Adrenal gland (tissue), 5 donors: ENCODE results near the gene VPS37D.

Experiments used
- POLR2A ChIP-seq, 2 donors: fragments of 450-650 bp; IDR thresholded peaks; one replicate each; pipeline ENCODE4 v1.6.1; 2017; ENCODE audit warnings: antibody characterized with exemption in 2 of 2, mild to moderate bottlenecking in 2 of 2, moderate library complexity in 1 of 2
- TF ChIP-seq, protein P1 (sequence below), 6 experiments: fragments of 450-650 bp in 4 of 6; fragments of 200-600 bp in 2 of 6; sonication (generic) in 1 of 6; IDR thresholded peaks; 1 replicate in 5 of 6; 2 replicates in 1 of 6; pipeline versions ENCODE4 v1.5.1 to v1.8.0; 2016 to 2021; ENCODE audit warnings: antibody characterized with exemption in 6 of 6, mild to moderate bottlenecking in 2 of 6, moderate library complexity in 1 of 6
- donor health status: DM: no; HTN: no; CAD: no.

DNA sequence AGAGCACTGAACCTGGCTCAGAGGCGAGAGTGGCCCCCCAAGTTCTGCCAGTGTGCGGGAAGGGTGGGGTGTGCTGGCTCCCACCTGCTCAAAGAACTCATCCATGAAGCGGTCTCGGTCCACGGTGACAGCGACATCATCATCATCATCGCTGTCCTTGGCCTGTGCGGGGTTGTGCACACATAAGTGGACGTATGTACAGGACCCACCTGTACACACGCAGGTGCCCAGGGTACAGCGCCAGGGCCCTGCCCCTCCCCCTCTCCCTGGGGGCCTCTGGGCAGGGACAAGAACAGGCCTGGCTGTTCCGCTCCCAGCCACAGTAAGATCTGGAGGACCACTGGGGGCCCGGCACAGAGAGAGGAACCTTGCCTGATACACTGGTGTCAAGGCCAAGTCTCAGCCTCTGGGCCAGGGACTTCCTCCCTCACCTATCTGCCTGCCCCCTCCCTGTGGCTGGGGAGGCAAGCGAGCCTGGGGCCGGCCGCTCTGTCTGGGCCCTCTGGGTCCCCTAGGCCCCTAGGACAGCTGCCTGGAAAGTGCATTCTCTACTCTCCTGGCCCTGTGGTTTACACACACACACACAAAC is 41.4 kb downstream of the VPS37D start:
- TF ChIP-seq, protein P1, sequence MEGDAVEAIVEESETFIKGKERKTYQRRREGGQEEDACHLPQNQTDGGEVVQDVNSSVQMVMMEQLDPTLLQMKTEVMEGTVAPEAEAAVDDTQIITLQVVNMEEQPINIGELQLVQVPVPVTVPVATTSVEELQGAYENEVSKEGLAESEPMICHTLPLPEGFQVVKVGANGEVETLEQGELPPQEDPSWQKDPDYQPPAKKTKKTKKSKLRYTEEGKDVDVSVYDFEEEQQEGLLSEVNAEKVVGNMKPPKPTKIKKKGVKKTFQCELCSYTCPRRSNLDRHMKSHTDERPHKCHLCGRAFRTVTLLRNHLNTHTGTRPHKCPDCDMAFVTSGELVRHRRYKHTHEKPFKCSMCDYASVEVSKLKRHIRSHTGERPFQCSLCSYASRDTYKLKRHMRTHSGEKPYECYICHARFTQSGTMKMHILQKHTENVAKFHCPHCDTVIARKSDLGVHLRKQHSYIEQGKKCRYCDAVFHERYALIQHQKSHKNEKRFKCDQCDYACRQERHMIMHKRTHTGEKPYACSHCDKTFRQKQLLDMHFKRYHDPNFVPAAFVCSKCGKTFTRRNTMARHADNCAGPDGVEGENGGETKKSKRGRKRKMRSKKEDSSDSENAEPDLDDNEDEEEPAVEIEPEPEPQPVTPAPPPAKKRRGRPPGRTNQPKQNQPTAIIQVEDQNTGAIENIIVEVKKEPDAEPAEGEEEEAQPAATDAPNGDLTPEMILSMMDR (IDR thresholded peaks at IDR 0.05), result no peak
- TF ChIP-seq POLR2A (IDR thresholded peaks at IDR 0.05), result no peak
